ENCODE measurements around the gene AMDHD2.

The AMDHD2 gene

DNA sequence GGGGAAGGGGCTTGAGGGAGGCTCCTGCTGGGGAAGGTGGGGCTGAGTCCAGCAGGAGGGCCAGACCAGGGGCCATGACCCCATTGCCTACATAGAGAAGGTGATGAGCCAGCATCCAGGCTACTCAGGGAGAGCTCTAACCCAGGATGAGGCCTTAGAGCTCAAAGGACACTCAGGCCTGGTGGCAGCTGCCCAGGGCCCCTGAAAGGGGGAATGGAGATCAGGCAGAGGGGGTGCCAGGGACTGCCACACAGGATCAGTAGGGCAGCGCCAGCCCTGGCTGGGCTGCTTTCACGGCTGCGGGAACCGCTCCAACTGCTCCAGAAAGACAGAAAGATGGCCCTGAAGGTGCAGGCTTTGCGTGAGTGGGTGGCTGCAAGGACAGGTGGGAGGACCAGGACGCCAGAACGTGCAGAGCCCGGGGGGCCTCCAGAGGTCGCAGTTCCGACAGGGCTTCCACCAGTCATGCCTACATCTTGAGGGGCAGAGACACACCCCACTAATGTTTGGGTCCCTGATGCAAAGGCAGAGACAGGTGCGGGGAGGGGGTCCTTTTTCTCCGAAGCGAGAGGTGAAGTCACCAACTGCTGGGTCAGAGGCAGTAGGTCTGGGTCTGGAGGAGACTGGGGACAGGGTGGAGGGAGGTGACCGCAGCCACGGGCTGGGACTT is 7.3 kb upstream of the AMDHD2 start:
- no peak for DNase-seq (ENCODE audit: extremely low spot score)
- TF ChIP-seq NFRKB (IDR thresholded peaks at IDR 0.05) (no peak), ELF4 (IDR thresholded peaks at IDR 0.05) (no peak), FOXK2 (IDR thresholded peaks at IDR 0.05) (no peak), ZNF384 (IDR thresholded peaks at IDR 0.05) (no peak), SP1 (IDR thresholded peaks at IDR 0.05) (no peak), CTBP1 (IDR thresholded peaks at IDR 0.05; ENCODE audit: borderline replicate concordance) (no peak), L3MBTL2 (conservative IDR thresholded peaks at IDR 0.05) (no peak), FOXM1 (IDR thresholded peaks at IDR 0.05; ENCODE audit: borderline replicate concordance) (no peak), SUZ12 (IDR thresholded peaks at IDR 0.05) (no peak), BHLHE40 (IDR thresholded peaks at IDR 0.05; ENCODE audit: borderline replicate concordance) (no peak), FOXA1 (IDR thresholded peaks at IDR 0.05) (no peak), LEF1 (IDR thresholded peaks at IDR 0.05; ENCODE audit: borderline replicate concordance) (no peak), TARDBP (IDR thresholded peaks at IDR 0.05) (no peak), ARNT (IDR thresholded peaks at IDR 0.05) (no peak), HDGF (IDR thresholded peaks at IDR 0.05; ENCODE audit: borderline replicate concordance) (no peak)
- TF ChIP-seq, protein P1, sequence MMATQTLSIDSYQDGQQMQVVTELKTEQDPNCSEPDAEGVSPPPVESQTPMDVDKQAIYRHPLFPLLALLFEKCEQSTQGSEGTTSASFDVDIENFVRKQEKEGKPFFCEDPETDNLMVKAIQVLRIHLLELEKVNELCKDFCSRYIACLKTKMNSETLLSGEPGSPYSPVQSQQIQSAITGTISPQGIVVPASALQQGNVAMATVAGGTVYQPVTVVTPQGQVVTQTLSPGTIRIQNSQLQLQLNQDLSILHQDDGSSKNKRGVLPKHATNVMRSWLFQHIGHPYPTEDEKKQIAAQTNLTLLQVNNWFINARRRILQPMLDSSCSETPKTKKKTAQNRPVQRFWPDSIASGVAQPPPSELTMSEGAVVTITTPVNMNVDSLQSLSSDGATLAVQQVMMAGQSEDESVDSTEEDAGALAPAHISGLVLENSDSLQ (IDR thresholded peaks at IDR 0.05): no peak
- CTCF ChIA-PET: interaction anchor here (0.6 to 1.0 kb wide), 2 partner anchors 12 to 414 kb away, joined by 3 read pairs; no protein-coding TSS in a partner anchor
- POLR2A ChIA-PET: interaction anchor here (0.6 to 2.3 kb wide), 6 partner anchors 8 to 53 kb away, joined by 3 to 6 read pairs (median 4); partner anchors contain the start of genes PDPK1, TBC1D24 and TEDC2

GRCh38 chr16:2513405-2514332 is 6.5 kb upstream of the AMDHD2 start, which contains the start of gene ATP6V0C:
Gene ATP6V0C, plus strand, starts transcription at chr16:2513952. Its CDS starts 152 bp downstream, at chr16:2514104.
- DNase-seq (ENCODE audit: extremely low spot score): peak; percentile 93
- POLR2A ChIA-PET: interaction anchor here (0.9 to 2.3 kb wide), 7 partner anchors 9 to 54 kb away, joined by 3 to 6 read pairs (median 4); partner anchors contain the start of genes CEMP1, TBC1D24 and TEDC2
- CTCF ChIA-PET: interaction anchor here (1.0 kb wide), 1 partner anchor 13 kb away, joined by 3 read pairs; no protein-coding TSS in a partner anchor
- TF ChIP-seq LEF1 (IDR thresholded peaks at IDR 0.05; ENCODE audit: borderline replicate concordance): no peak
- no peak for TF ChIP-seq BHLHE40 (IDR thresholded peaks at IDR 0.05; ENCODE audit: borderline replicate concordance)
- TF ChIP-seq FOXM1 (IDR thresholded peaks at IDR 0.05; ENCODE audit: borderline replicate concordance): peak; percentile 25; the same call in 1 of the 2 replicates
- TF ChIP-seq FOXK2 (IDR thresholded peaks at IDR 0.05): no peak
- TF ChIP-seq ARNT (IDR thresholded peaks at IDR 0.05): peak; percentile 77
- TF ChIP-seq L3MBTL2 (conservative IDR thresholded peaks at IDR 0.05): 0 out of 2 replicates have a peak, but pooled peaks have one; percentile 47

GRCh38 chr16:2514333-2515179 is 5.6 kb upstream of the AMDHD2 start:
- TF ChIP-seq ELF4 (IDR thresholded peaks at IDR 0.05) (no peak), ZNF384 (IDR thresholded peaks at IDR 0.05) (no peak), BHLHE40 (IDR thresholded peaks at IDR 0.05; ENCODE audit: borderline replicate concordance) (no peak), FOXK2 (IDR thresholded peaks at IDR 0.05) (no peak)
- TF ChIP-seq, protein P1 (IDR thresholded peaks at IDR 0.05): no peak
- DNase-seq (ENCODE audit: extremely low spot score): no peak
- POLR2A ChIA-PET: interaction anchor here (0.6 to 2.3 kb wide), 6 partner anchors 13 to 55 kb away, joined by 3 to 6 read pairs (median 3); partner anchors contain the start of genes CEMP1, PDPK1 and TEDC2
- CTCF ChIA-PET: no interaction called here

- TF ChIP-seq, protein P1 (IDR thresholded peaks at IDR 0.05): peak; percentile 75
- TF ChIP-seq CTBP1 (IDR thresholded peaks at IDR 0.05; ENCODE audit: borderline replicate concordance) (no peak), L3MBTL2 (conservative IDR thresholded peaks at IDR 0.05) (no peak)
- ChIA-PET POLR2A (interaction anchor here (0.6 to 2.3 kb wide), 5 partner anchors 14 to 56 kb away, joined by 3 to 6 read pairs (median 3); partner anchors contain the start of genes PDPK1 and TEDC2), CTCF (interaction anchor here (0.6 kb wide), 3 partner anchors 9 to 59 kb away, joined by 3 to 6 read pairs (median 4); no protein-coding TSS in a partner anchor)
- no peak for DNase-seq (ENCODE audit: extremely low spot score)
Measured at GRCh38 chr16:2515180-2515851, 4.9 kb upstream of the AMDHD2 start.

Measured in HEK293T (cell line).